Keratinocyte (primary cell): ENCODE data around the gene ECI1.

Experiments
- CTCF ChIP-seq, 3 experiments: IDR thresholded peaks in 1 of 3; conservative IDR thresholded peaks in 1 of 3; optimal IDR thresholded peaks in 1 of 3; 2 replicates in 2 of 3; 3 replicates in 1 of 3; pipeline versions ENCODE3 to v1.5.1; 2011; ENCODE audit warnings: low read length in 3 of 3, mild to moderate bottlenecking in 3 of 3, moderate library complexity in 2 of 3, control low read depth in 1 of 3, inconsistent platforms in 1 of 3; ENCODE audit not compliant: insufficient read depth in 2 of 3; ENCODE audit errors: extremely low read depth in 1 of 3
- EZH2 ChIP-seq: IDR thresholded peaks from one replicate; pipeline ENCODE4 v1.6.1; 2012; ENCODE audit warnings: inconsistent platforms, mild to moderate bottlenecking, low read length, moderate library complexity

GRCh38 chr16:2275476-2276367, 24.3 kb upstream of the ECI1 start:
- no peak for TF ChIP-seq EZH2
- no peak for TF ChIP-seq CTCF (optimal IDR thresholded peaks at IDR 0.05 in 1 of 3, IDR thresholded peaks at IDR 0.05 in 1 of 3, conservative IDR thresholded peaks at IDR 0.05 in 1 of 3; ENCODE audit: extremely low read depth in 1 of 3, insufficient read depth in 2 of 3, low read length in 3 of 3)
